Endothelial cell of umbilical vein (primary cell): Measurements from ENCODE around the gene AFG1L.

ENCODE experiments used
- POLR2A ChIP-seq: IDR thresholded peaks from 2 replicates; pipeline ENCODE4 v1.6.1; 2012; ENCODE audit warnings: low read depth, mild to moderate bottlenecking, control low read depth, low read length
- POLR2AphosphoS5 ChIP-seq: IDR thresholded peaks from 2 replicates; pipeline ENCODE4 v1.6.1; 2012; ENCODE audit warnings: low read depth, mild to moderate bottlenecking, control low read depth, low read length, moderate library complexity; ENCODE audit not compliant: insufficient read depth
- TF ChIP-seq, protein P1 (sequence below), 2 donors: IDR thresholded peaks; 1 replicate in 1 of 2; 2 replicates in 1 of 2; pipeline ENCODE4 v1.5.1; 2011; ENCODE audit warnings: low read length in 2 of 2, mild to moderate bottlenecking in 2 of 2, moderate library complexity in 2 of 2, control low read depth in 1 of 2, inconsistent platforms in 1 of 2, low read depth in 1 of 2; ENCODE audit not compliant: insufficient read depth in 1 of 2; ENCODE audit errors: extremely low read depth in 1 of 2

DNA sequence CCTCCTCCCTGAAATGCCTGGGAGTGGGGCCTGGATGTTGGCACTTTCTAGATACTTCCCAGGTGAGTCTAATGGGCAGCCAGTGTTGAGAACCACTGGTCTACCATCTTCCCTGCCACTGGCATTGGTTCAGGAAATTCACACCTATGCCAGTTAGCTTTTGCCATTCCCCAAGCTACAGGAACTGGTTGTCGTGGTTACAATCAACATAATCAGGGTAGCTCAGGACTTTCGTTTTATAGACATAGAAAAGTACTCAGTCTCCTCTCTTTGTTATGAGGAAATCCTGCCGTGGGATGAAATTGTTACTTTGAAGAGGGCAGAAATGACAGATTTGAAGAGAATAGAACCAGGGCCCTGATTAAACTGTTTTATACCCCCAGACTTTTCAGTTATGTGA, 137.9 kb downstream of the AFG1L start:
- TF ChIP-seq POLR2A = no peak
- TF ChIP-seq, protein P1, sequence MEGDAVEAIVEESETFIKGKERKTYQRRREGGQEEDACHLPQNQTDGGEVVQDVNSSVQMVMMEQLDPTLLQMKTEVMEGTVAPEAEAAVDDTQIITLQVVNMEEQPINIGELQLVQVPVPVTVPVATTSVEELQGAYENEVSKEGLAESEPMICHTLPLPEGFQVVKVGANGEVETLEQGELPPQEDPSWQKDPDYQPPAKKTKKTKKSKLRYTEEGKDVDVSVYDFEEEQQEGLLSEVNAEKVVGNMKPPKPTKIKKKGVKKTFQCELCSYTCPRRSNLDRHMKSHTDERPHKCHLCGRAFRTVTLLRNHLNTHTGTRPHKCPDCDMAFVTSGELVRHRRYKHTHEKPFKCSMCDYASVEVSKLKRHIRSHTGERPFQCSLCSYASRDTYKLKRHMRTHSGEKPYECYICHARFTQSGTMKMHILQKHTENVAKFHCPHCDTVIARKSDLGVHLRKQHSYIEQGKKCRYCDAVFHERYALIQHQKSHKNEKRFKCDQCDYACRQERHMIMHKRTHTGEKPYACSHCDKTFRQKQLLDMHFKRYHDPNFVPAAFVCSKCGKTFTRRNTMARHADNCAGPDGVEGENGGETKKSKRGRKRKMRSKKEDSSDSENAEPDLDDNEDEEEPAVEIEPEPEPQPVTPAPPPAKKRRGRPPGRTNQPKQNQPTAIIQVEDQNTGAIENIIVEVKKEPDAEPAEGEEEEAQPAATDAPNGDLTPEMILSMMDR (IDR thresholded peaks at IDR 0.05; ENCODE audit: extremely low read depth in 1 of 2, insufficient read depth in 1 of 2, low read depth in 1 of 2, low read length in 2 of 2) = no peak
- no peak for TF ChIP-seq POLR2AphosphoS5
